B cell (primary cell): ENCODE data around the gene IDH2. TPM values are rescaled to one million over a fixed set of nuclear protein-coding genes. Genes with fewer than 3 reads are reported as not detected.
A peak's percentile ranks its signal among the peaks of the same experiment; 100 is the strongest.

Source experiments
- ATAC-seq: fragments of 200-7000 bp; cut with Tn5 transposase; one replicate; pipeline ENCODE4 v1.10.0; 2021; ENCODE audit warnings: low read depth, mild to moderate bottlenecking, moderate number of reproducible peaks, moderate library complexity
- CTCF ChIA-PET: fragments of 350-600 bp; sonication (Branson Sonifier 250); formaldehyde crosslinking; loops from one replicate; lab custom pipeline; 2021; ENCODE audit warnings: antibody characterized with exemption, inconsistent platforms; lab: Charles Lee
- POLR2A ChIA-PET: fragments of 350-600 bp; sonication (Branson Sonifier 250); formaldehyde crosslinking; loops from one replicate; lab custom pipeline; 2021; ENCODE audit warnings: antibody characterized with exemption; lab: Charles Lee
- DNase-seq: peaks from one replicate; pipeline ENCODE4 v3.0.0; 2013
- H2AFZ ChIP-seq: 2 replicates; pipeline ENCODE4 v1.6.1; 2012; ENCODE audit warnings: mild to moderate bottlenecking, low read depth, low read length; ENCODE audit not compliant: insufficient read depth, poor library complexity, severe bottlenecking
- H3K27ac ChIP-seq, 2 donors: 1 replicate in 1 of 2; 2 replicates in 1 of 2; pipeline ENCODE4 v1.5.1; 2012 to 2013; ENCODE audit warnings: low read length in 2 of 2, mild to moderate bottlenecking in 2 of 2, moderate library complexity in 1 of 2
- H3K27me3 ChIP-seq, 4 experiments: fragments of 200-600 bp in 1 of 4; sonication (generic) in 1 of 4; replicated peaks in 1 of 4; 1 replicate in 2 of 4; 2 replicates in 2 of 4; pipeline versions ENCODE4 v1.6.1 to v1.7.0; 2013 to 2016; ENCODE audit warnings: low read length in 3 of 4, mild to moderate bottlenecking in 2 of 4, mixed read lengths in 1 of 4, moderate library complexity in 1 of 4; ENCODE audit not compliant: insufficient read depth in 4 of 4, control insufficient read depth in 3 of 4; ENCODE audit errors: control extremely low read depth in 1 of 4
- H3K36me3 ChIP-seq, 2 experiments: replicated peaks in 1 of 2; 1 replicate in 1 of 2; 2 replicates in 1 of 2; pipeline versions ENCODE4 v1.6.1 to v1.7.1; 2013; ENCODE audit warnings: low read length in 1 of 2; ENCODE audit not compliant: insufficient read depth in 2 of 2, control insufficient read depth in 1 of 2; ENCODE audit errors: control extremely low read depth in 1 of 2, extremely low read depth in 1 of 2
- H3K4me1 ChIP-seq, 2 donors: fragments of 200-600 bp in 1 of 2; sonication (generic) in 1 of 2; 1 replicate in 1 of 2; 2 replicates in 1 of 2; pipeline versions ENCODE4 v1.5.1 to v1.6.1; 2013 to 2017; ENCODE audit warnings: low read length in 2 of 2; ENCODE audit not compliant: control insufficient read depth in 2 of 2, insufficient read depth in 2 of 2
- H3K4me2 ChIP-seq: replicated peaks from 2 replicates; pipeline ENCODE3; 2012; ENCODE audit warnings: mild to moderate bottlenecking, low read depth, low read length; ENCODE audit not compliant: poor library complexity, severe bottlenecking
- H3K4me3 ChIP-seq, 5 experiments: fragments of 200-600 bp in 1 of 5; sonication (generic) in 1 of 5; 1 replicate in 3 of 5; 2 replicates in 2 of 5; pipeline versions ENCODE4 v1.5.1 to v1.7.0; 2011 to 2016; ENCODE audit warnings: low read length in 4 of 5, mild to moderate bottlenecking in 4 of 5, low read depth in 2 of 5, control low read depth in 1 of 5, moderate library complexity in 1 of 5; ENCODE audit not compliant: insufficient read depth in 1 of 5; ENCODE audit errors: control extremely low read depth in 1 of 5, extremely low read depth in 1 of 5
- H3K79me2 ChIP-seq: fragments of 200-600 bp; sonication (generic); one replicate; pipeline ENCODE4 v1.6.0; 2016; ENCODE audit warnings: low read length; ENCODE audit not compliant: control insufficient read depth, insufficient read depth
- H3K9ac ChIP-seq: fragments of 200-600 bp; sonication (generic); 2 replicates; pipeline ENCODE4 v1.6.1; 2017; ENCODE audit warnings: mild to moderate bottlenecking, low read length, moderate library complexity
- H3K9me3 ChIP-seq, 3 donors: one replicate each; pipeline versions ENCODE4 v1.6.1 to v1.7.1; 2013; ENCODE audit warnings: low read length in 2 of 3; ENCODE audit not compliant: control insufficient read depth in 2 of 3, insufficient read depth in 1 of 3; ENCODE audit errors: control extremely low read depth in 1 of 3
- H4K20me1 ChIP-seq: 2 replicates; pipeline ENCODE4 v1.6.0; 2012; ENCODE audit warnings: mild to moderate bottlenecking, low read length; ENCODE audit not compliant: insufficient read depth, control insufficient read depth, poor library complexity, severe bottlenecking
- H3K27ac Mint-ChIP-seq: one replicate; pipeline ENCODE4 v1.8.0; 2021; ENCODE audit warnings: mixed read lengths
- H3K27me3 Mint-ChIP-seq: one replicate; pipeline ENCODE4 v1.8.0; 2021; ENCODE audit warnings: mixed read lengths
- H3K4me1 Mint-ChIP-seq: one replicate; pipeline ENCODE4 v1.8.0; 2021; ENCODE audit warnings: mixed read lengths
- H3K4me3 Mint-ChIP-seq: one replicate; pipeline ENCODE4 v1.8.0; 2021; ENCODE audit warnings: mixed read lengths
- H3K9me3 Mint-ChIP-seq: one replicate; pipeline ENCODE4 v1.8.0; 2022; ENCODE audit warnings: mixed read lengths; ENCODE audit not compliant: insufficient read depth
- CTCF ChIP-seq: fragments of 200-600 bp; IDR thresholded peaks from one replicate; pipeline ENCODE4 v1.8.0; 2022; ENCODE audit warnings: antibody characterized with exemption, mild to moderate bottlenecking
- EZH2 ChIP-seq: IDR thresholded peaks from 2 replicates; pipeline ENCODE4 v1.6.1; 2012; ENCODE audit warnings: borderline replicate concordance, low read depth, mild to moderate bottlenecking, moderate library complexity, low read length; ENCODE audit not compliant: insufficient read depth, poor library complexity, severe bottlenecking
- WGBS: methylation state at CpG from one replicate; pipeline ENCODE4 v1.1.5; 2013; ENCODE audit warnings: missing lambda C conversion rate; ENCODE audit not compliant: insufficient coverage; 5-methylcytosine and 5-hydroxymethylcytosine counted together
- intact Hi-C: fragments of 100-400 bp; cut with micrococcal nuclease; formaldehyde crosslinking; loops from one replicate; pipeline ENCODE4 v1.10.0; 2022
- polyA plus RNA-seq: library from polyadenylated mRNA; depleted of rRNA; stranded (reverse); fragments of >200 nt; gene quantifications from 2 replicates; pipeline ENCODE4 v1.2.3, GENCODE V29; 2012
- total RNA-seq, 2 donors: library from RNA; stranded (reverse); fragments of 120-200 nt in 1 of 2; gene quantifications; 1 replicate in 1 of 2; 2 replicates in 1 of 2; pipeline versions ENCODE4 v1.2.3 to v1.2.4, GENCODE V29; 2013 to 2022

IDH2 gene
- total and polyA plus RNA-seq, 2 donors (not counting 1 experiment from before 2014, with no cell fraction given), result 30.7 to 35.8 TPM

- peaks cover 74% of the 10 kb centered on the region for H3K79me2 ChIP-seq
- no peak for TF ChIP-seq EZH2
- TF ChIP-seq CTCF, result no peak
- H3K4me2 ChIP-seq, result peak overlapping the region; percentile 56
Measured at GRCh38 chr15:90035840-90036230, 66.4 kb downstream of the IDH2 start.

GRCh38 chr15:90035095-90035839 lies 67.0 kb downstream of the IDH2 start:
- no peak for ATAC-seq
- WGBS, result 87% methylated on average over 19 of the region's 19 CpGs
- no peak overlapping the region for H3K9ac ChIP-seq

More at GRCh38 chr15:90035840-90036230, 66.4 kb downstream of the IDH2 start:
- Histone ChIP-seq H3K9me3 (no peaks in the 10 kb centered on the region), H3K36me3 (no peaks in the 10 kb centered on the region), H3K27ac (no peak overlapping the region), H3K27me3 (no peaks in the 10 kb centered on the region), H2AFZ (no peak overlapping the region), H3K4me3 (no peak overlapping the region), H3K9ac (no peak overlapping the region), H3K4me1 (peaks cover 46 to 59% of the 10 kb centered on the region in 2 donors), H4K20me1 (peaks cover 11% of the 10 kb centered on the region)
- Mint-ChIP-seq H3K9me3 (no peaks in the 10 kb centered on the region), H3K4me1 (peaks cover 83% of the 10 kb centered on the region), H3K27me3 (no peaks in the 10 kb centered on the region), H3K27ac (peak overlapping the region; percentile 61), H3K4me3 (peak overlapping the region; percentile 23)
- WGBS, result 40% methylated on average over 9 of the region's 10 CpGs
- intact Hi-C loops, result loop anchor here (5.0 kb wide), 1 partner anchor 34 kb away; the partner anchor contains the start of gene ZNF710
- DNase-seq (no peak), ATAC-seq (no peak)
- POLR2A ChIA-PET, result interaction anchor here (0.8 to 1.3 kb wide), 2 partner anchors 10 to 24 kb away, joined by 3 to 6 read pairs; no protein-coding TSS in a partner anchor
- CTCF ChIA-PET, result no interaction called here

More at GRCh38 chr15:90035095-90035839, 67.0 kb downstream of the IDH2 start:
- no peaks in the 10 kb centered on the region for H3K36me3 ChIP-seq
- peak overlapping the region; percentile 56 for H3K4me2 ChIP-seq
- Mint-ChIP-seq H3K4me1 (peaks cover 79% of the 10 kb centered on the region), H3K27me3 (no peaks in the 10 kb centered on the region), H3K27ac (peak overlapping the region; percentile 61), H3K9me3 (no peaks in the 10 kb centered on the region), H3K4me3 (peak overlapping the region; percentile 23)
- H3K4me1 ChIP-seq, result peaks cover 46 to 59% of the 10 kb centered on the region in 2 donors
- POLR2A ChIA-PET, result interaction anchor here (0.8 to 1.3 kb wide), 2 partner anchors 10 to 25 kb away, joined by 3 to 6 read pairs; no protein-coding TSS in a partner anchor
- no peak for DNase-seq
- H4K20me1 ChIP-seq, result peaks cover 11% of the 10 kb centered on the region
- no peak overlapping the region for H3K4me3 ChIP-seq
- no peak for TF ChIP-seq EZH2
- TF ChIP-seq CTCF, result no peak
- H3K79me2 ChIP-seq, result peaks cover 72% of the 10 kb centered on the region
- no peak overlapping the region for H3K27ac ChIP-seq
- H3K9me3 ChIP-seq, result no peaks in the 10 kb centered on the region
- no peaks in the 10 kb centered on the region for H3K27me3 ChIP-seq
- CTCF ChIA-PET, result interaction anchor here (0.7 kb wide), 1 partner anchor 51 kb away, joined by 3 read pairs; no protein-coding TSS in a partner anchor
- intact Hi-C loops, result loop anchor here (5.0 kb wide), 1 partner anchor 33 kb away; the partner anchor contains the start of gene ZNF710
- no peak overlapping the region for H2AFZ ChIP-seq
